Calu3 (cell line): Measurements from ENCODE around the gene GPATCH2. TPM values are rescaled to one million over a fixed set of nuclear protein-coding genes. Genes with fewer than 3 reads are reported as not detected.

Source experiments
- BruUV-seq: library from RNA; stranded (reverse); fragments of 400-500 nt; replicated peaks from 2 replicates; lab custom pipeline; 2021; lab: Mats Ljungman, UMichigan
- CTCF ChIA-PET: fragments of 300-600 bp; sonication (Branson Sonifier 250); formaldehyde crosslinking; loops from one replicate; lab custom pipeline; 2022; ENCODE audit warnings: antibody characterized with exemption; lab: Charles Lee
- DNase-seq: peaks from one replicate; pipeline ENCODE4 v3.0.0; 2022
- H3K27ac Mint-ChIP-seq: one replicate; pipeline ENCODE4 v1.8.0; 2022; ENCODE audit warnings: mixed read lengths; ENCODE audit not compliant: unreplicated experiment
- H3K27me3 Mint-ChIP-seq: one replicate; pipeline ENCODE4 v1.8.0; 2022; ENCODE audit warnings: mixed read lengths; ENCODE audit not compliant: unreplicated experiment
- H3K36me3 Mint-ChIP-seq: one replicate; pipeline ENCODE4 v1.8.0; 2022; ENCODE audit warnings: mild to moderate bottlenecking, moderate library complexity, mixed read lengths; ENCODE audit not compliant: insufficient read depth, unreplicated experiment
- H3K4me1 Mint-ChIP-seq: one replicate; pipeline ENCODE4 v1.8.0; 2022; ENCODE audit warnings: mild to moderate bottlenecking, low read depth, mixed read lengths; ENCODE audit not compliant: unreplicated experiment
- H3K4me3 Mint-ChIP-seq: one replicate; pipeline ENCODE4 v1.8.0; 2022; ENCODE audit warnings: mild to moderate bottlenecking, low read depth, moderate library complexity, mixed read lengths; ENCODE audit not compliant: unreplicated experiment
- H3K9me3 Mint-ChIP-seq: one replicate; pipeline ENCODE4 v1.8.0; 2022; ENCODE audit warnings: low read depth, mixed read lengths; ENCODE audit not compliant: unreplicated experiment
- intact Hi-C: fragments of 100-400 bp; cut with micrococcal nuclease; formaldehyde crosslinking; loops from one replicate; pipeline ENCODE4 v1.10.0; 2022; ENCODE audit not compliant: unreplicated experiment
- total RNA-seq: library from RNA; stranded (reverse); gene quantifications from 2 replicates; pipeline ENCODE4 v1.2.3, GENCODE V29; 2022
- TF ChIP-seq, protein P1 (sequence below): fragments of 200-600 bp; IDR thresholded peaks from one replicate; pipeline ENCODE4 v1.8.0; 2022; ENCODE audit warnings: antibody characterized with exemption; ENCODE audit not compliant: unreplicated experiment

Gene GPATCH2
- total RNA-seq, 1 experiment from 2014 or later: 22.4 TPM

- H3K27ac Mint-ChIP-seq: no peak overlapping the region
- peaks cover 19% of the 10 kb centered on the region for H3K4me1 Mint-ChIP-seq
- DNase-seq: no peak
- BruUV-seq: no TSS peak
- CTCF ChIA-PET: no interaction called here
- H3K9me3 Mint-ChIP-seq: peaks cover 3% of the 10 kb centered on the region
- H3K4me3 Mint-ChIP-seq: no peak overlapping the region
- intact Hi-C loops: no loop called here
- H3K36me3 Mint-ChIP-seq: no peaks in the 10 kb centered on the region
- no peaks in the 10 kb centered on the region for H3K27me3 Mint-ChIP-seq
- TF ChIP-seq, protein P1, sequence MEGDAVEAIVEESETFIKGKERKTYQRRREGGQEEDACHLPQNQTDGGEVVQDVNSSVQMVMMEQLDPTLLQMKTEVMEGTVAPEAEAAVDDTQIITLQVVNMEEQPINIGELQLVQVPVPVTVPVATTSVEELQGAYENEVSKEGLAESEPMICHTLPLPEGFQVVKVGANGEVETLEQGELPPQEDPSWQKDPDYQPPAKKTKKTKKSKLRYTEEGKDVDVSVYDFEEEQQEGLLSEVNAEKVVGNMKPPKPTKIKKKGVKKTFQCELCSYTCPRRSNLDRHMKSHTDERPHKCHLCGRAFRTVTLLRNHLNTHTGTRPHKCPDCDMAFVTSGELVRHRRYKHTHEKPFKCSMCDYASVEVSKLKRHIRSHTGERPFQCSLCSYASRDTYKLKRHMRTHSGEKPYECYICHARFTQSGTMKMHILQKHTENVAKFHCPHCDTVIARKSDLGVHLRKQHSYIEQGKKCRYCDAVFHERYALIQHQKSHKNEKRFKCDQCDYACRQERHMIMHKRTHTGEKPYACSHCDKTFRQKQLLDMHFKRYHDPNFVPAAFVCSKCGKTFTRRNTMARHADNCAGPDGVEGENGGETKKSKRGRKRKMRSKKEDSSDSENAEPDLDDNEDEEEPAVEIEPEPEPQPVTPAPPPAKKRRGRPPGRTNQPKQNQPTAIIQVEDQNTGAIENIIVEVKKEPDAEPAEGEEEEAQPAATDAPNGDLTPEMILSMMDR: no peak
These were observed 102.6 kb downstream of the GPATCH2 start for GRCh38 chr1:217528271-217528670.

GRCh38 chr1:217527151-217527550 lies 103.7 kb downstream of the GPATCH2 start:
- no TSS peak for BruUV-seq
- TF ChIP-seq, protein P1: no peak
- Mint-ChIP-seq H3K9me3 (peaks cover 3% of the 10 kb centered on the region), H3K27me3 (no peaks in the 10 kb centered on the region), H3K36me3 (no peaks in the 10 kb centered on the region), H3K4me1 (peaks cover 12% of the 10 kb centered on the region), H3K4me3 (no peak overlapping the region), H3K27ac (no peak overlapping the region)
- intact Hi-C loops: no loop called here
- CTCF ChIA-PET: no interaction called here
- no peak for DNase-seq

- Mint-ChIP-seq H3K4me3 (no peak overlapping the region), H3K36me3 (no peaks in the 10 kb centered on the region), H3K9me3 (peaks cover 3% of the 10 kb centered on the region), H3K27me3 (no peaks in the 10 kb centered on the region), H3K27ac (no peak overlapping the region), H3K4me1 (peaks cover 11% of the 10 kb centered on the region)
- DNase-seq: no peak
- intact Hi-C loops: no loop called here
- no TSS peak for BruUV-seq
- CTCF ChIA-PET: no interaction called here
- TF ChIP-seq, protein P1: no peak
These were observed 104.3 kb downstream of the GPATCH2 start for GRCh38 chr1:217526636-217527035.

GRCh38 chr1:217525773-217526490 lies 105.0 kb downstream of the GPATCH2 start:
- H3K9me3 Mint-ChIP-seq: peaks cover 3% of the 10 kb centered on the region
- DNase-seq: no peak
- TF ChIP-seq, protein P1: no peak
- no peaks in the 10 kb centered on the region for H3K27me3 Mint-ChIP-seq
- no peaks in the 10 kb centered on the region for H3K36me3 Mint-ChIP-seq
- H3K4me3 Mint-ChIP-seq: no peak overlapping the region
- no peak overlapping the region for H3K27ac Mint-ChIP-seq
- CTCF ChIA-PET: no interaction called here
- no TSS peak for BruUV-seq
- intact Hi-C loops: no loop called here
- H3K4me1 Mint-ChIP-seq: peaks cover 11% of the 10 kb centered on the region
